ENCODE measurements around the gene SPATS2.

GRCh38 chr12:49548481-49548821 lies 181.2 kb downstream of the SPATS2 start:
- TF ChIP-seq TAF1 (IDR thresholded peaks at IDR 0.05; ENCODE audit: borderline replicate concordance, insufficient read depth, low read length) (no peak), SIN3A (IDR thresholded peaks at IDR 0.05; ENCODE audit: borderline replicate concordance, insufficient read depth, low read length) (no peak), POLR2AphosphoS5 (IDR thresholded peaks at IDR 0.05; ENCODE audit: low read depth, low read length) (no peak)

All from PFSK-1 (cell line).